SK-N-MC (cell line): ENCODE measurements around the gene ALKBH5.

Experiments used
- EZH2 ChIP-seq: fragments of 200-600 bp; sonication (generic); IDR thresholded peaks from one replicate; pipeline ENCODE4 v1.6.1; 2017; ENCODE audit warnings: antibody characterized with exemption
- POLR2AphosphoS5 ChIP-seq: IDR thresholded peaks from 2 replicates; pipeline ENCODE4 v1.6.1; 2012; ENCODE audit warnings: mild to moderate bottlenecking, low read depth, low read length, borderline replicate concordance

DNA sequence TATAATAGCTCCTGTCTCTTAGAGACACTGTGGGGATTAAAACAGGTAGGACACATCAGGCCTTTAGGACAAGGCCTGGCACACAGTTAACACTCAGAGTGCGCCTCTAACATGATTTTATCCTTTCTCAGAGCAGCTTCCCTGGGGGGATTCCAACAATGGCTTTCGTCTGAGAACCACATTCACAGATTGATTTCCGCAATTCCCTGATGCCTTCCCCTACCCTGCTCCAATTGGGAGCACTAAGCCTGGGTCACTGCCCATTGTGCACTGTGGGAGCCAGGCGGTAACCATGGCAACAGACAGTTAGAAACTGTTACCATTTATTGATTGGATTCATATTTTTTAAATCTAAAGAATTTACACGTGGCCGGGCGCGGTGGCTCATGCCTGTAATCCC lies 5.9 kb upstream of the ALKBH5 start:
- TF ChIP-seq EZH2 = no peak
- TF ChIP-seq POLR2AphosphoS5 = no peak
